Measurements from ENCODE around the gene NCS1. TPM values are rescaled to one million over a fixed set of nuclear protein-coding genes. Genes with fewer than 3 reads are reported as not detected.
A peak's percentile ranks its signal among the peaks of the same experiment; 100 is the strongest.

NCS1 gene
- total and polyA plus RNA-seq, 9 of the 15 experiments (the other 6 are each of a cell fraction or from before 2014, with no cell fraction given): 0.28 to 27.0 (median 9.6) TPM

- TF ChIP-seq ZBTB40 (IDR thresholded peaks at IDR 0.05) (peak; percentile 60), ZBTB40 (CRISPR knock-in tag; IDR thresholded peaks at IDR 0.05) (no peak), REST (IDR thresholded peaks at IDR 0.05; ENCODE audit: borderline replicate concordance) (peak; percentile 73), REST (CRISPR knock-in tag; IDR thresholded peaks at IDR 0.05; ENCODE audit: low read depth) (no peak), USF2 (CRISPR knock-in tag; IDR thresholded peaks at IDR 0.05) (peak; percentile 98), L3MBTL2 (IDR thresholded peaks at IDR 0.05) (0 out of 2 replicates have a peak, but pooled peaks have one; percentile 35), ZNF121 (CRISPR knock-in tag; conservative IDR thresholded peaks at IDR 0.05) (no peak), CREM (IDR thresholded peaks at IDR 0.05; ENCODE audit: low read depth) (0 out of 2 replicates have a peak, but pooled peaks have one; percentile 49)
Observed at GRCh38 chr9:130240410-130241197, 68.4 kb downstream of the NCS1 start (continued).

Data from K562 (cell line).